ENCODE results near the gene TBXAS1.

Gene TBXAS1

DNA sequence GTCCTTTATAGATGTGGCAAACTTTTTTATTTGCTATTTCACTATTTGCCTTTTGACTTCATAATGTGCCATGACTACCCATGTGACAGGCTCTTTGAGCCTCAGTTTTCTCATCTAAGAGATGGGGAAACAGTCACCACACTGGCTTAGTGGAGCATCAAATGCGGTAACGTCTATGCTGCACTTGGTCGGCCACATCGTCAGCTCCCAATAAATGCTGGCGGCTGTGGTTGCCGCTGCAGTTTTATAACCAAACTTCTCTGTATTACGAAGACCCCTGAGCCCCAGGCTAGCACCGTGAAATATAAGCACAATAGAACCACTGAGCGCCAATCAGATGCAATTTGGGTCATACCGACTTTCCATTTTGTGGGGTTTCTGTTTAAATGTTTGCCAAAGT, 177.5 kb downstream of the TBXAS1 start:
- Histone ChIP-seq H3K4me3 (ENCODE audit: severe bottlenecking) (no peak overlapping the region), H3K27ac (ENCODE audit: poor library complexity, severe bottlenecking) (no peak overlapping the region), H3K4me1 (ENCODE audit: insufficient read depth, poor library complexity, severe bottlenecking) (peaks cover 3% of the 10 kb centered on the region), H3K36me3 (ENCODE audit: low read depth) (no peaks in the 10 kb centered on the region), H3K27me3 (ENCODE audit: insufficient read depth, poor library complexity, severe bottlenecking) (no peaks in the 10 kb centered on the region), H3K9me3 (ENCODE audit: severe bottlenecking) (no peaks in the 10 kb centered on the region)
- TF ChIP-seq, protein P1, sequence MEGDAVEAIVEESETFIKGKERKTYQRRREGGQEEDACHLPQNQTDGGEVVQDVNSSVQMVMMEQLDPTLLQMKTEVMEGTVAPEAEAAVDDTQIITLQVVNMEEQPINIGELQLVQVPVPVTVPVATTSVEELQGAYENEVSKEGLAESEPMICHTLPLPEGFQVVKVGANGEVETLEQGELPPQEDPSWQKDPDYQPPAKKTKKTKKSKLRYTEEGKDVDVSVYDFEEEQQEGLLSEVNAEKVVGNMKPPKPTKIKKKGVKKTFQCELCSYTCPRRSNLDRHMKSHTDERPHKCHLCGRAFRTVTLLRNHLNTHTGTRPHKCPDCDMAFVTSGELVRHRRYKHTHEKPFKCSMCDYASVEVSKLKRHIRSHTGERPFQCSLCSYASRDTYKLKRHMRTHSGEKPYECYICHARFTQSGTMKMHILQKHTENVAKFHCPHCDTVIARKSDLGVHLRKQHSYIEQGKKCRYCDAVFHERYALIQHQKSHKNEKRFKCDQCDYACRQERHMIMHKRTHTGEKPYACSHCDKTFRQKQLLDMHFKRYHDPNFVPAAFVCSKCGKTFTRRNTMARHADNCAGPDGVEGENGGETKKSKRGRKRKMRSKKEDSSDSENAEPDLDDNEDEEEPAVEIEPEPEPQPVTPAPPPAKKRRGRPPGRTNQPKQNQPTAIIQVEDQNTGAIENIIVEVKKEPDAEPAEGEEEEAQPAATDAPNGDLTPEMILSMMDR (IDR thresholded peaks at IDR 0.05; ENCODE audit: poor library complexity, severe bottlenecking), result no peak
- ATAC-seq (ENCODE audit: low read depth) (no peak), DNase-seq (ENCODE audit: low spot score) (no peak)

DNA sequence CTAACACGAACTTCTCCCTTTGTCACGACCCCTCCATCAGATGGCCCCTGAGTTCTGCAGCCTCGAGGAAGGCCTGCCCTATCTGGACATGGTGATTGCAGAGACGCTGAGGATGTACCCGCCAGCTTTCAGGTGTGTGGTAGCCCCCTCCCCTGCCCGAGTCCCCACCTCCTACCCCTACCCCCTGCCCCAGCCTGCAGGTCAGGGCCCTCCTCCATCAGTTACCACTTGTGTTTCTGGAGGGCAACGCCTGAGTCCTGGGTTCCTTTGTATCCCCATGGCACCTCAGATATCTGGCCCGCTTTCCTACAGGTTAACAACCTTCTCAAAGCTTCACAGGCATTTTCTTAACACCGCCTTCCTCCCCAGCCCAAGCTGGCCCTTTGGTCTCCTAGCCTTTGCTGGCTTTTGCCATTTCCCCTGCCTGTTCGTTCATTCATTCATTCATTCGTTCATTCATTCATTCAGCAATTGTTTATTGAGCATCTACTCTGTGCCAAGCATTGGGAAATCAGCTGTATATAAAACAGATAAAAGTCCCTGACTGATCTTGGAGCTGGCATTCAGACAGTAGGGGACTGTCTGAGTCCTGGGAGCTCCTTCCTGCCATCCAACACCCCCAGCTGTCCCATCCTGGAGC, 178.1 kb downstream of the TBXAS1 start:
- H3K27ac ChIP-seq (ENCODE audit: poor library complexity, severe bottlenecking), result no peak overlapping the region
- no peaks in the 10 kb centered on the region for H3K27me3 ChIP-seq (ENCODE audit: insufficient read depth, poor library complexity, severe bottlenecking)
- ATAC-seq (ENCODE audit: low read depth), result no peak
- TF ChIP-seq, protein P1 (IDR thresholded peaks at IDR 0.05; ENCODE audit: poor library complexity, severe bottlenecking), result no peak
- no peaks in the 10 kb centered on the region for H3K36me3 ChIP-seq (ENCODE audit: low read depth)
- no peaks in the 10 kb centered on the region for H3K9me3 ChIP-seq (ENCODE audit: severe bottlenecking)
- no peak overlapping the region for H3K4me3 ChIP-seq (ENCODE audit: severe bottlenecking)
- peaks cover 3% of the 10 kb centered on the region for H3K4me1 ChIP-seq (ENCODE audit: insufficient read depth, poor library complexity, severe bottlenecking)
- no peak for DNase-seq (ENCODE audit: low spot score)

DNA sequence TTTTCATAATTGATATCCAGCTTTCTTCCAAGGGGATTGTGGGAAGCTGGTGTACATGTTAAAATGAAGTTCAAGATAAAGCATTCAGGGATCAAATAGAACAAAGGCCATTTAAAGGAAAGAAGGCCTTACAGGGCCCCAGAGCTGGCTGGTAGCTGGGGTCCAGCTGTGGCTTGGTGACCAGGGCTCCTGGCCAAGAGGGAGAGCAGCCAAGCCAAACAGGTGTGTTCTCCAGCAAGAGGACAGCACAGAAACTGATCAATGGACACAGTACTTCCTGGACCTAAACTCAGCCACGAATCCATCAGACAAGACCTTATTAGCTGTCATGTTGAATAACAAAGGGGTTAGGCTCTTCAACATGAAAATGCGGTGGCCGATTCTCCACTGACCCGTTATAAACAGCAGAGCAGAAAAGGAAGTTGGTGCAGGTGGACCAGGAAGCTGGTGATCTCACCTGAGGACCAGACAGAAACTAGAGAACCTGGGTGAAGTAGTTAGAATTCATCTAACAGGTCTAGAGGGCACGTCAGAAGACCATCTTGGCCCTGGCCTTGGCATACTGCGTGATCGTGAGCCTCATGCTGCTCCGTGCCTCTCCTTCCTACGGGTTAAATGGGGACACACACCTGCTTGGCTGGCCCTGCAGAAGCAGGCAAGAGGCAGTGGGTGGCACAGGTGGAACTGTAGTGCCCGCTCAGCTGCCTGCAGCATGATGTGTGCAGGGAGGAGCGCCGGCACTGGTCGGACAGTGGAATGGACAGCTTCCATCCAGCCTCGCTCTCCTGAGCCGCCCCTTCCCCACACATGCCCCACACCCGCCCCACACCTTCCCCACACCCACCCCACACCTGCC, 179.9 kb downstream of the TBXAS1 start:
- Histone ChIP-seq H3K4me3 (ENCODE audit: severe bottlenecking) (no peak overlapping the region), H3K36me3 (ENCODE audit: low read depth) (no peaks in the 10 kb centered on the region), H3K27me3 (ENCODE audit: insufficient read depth, poor library complexity, severe bottlenecking) (no peaks in the 10 kb centered on the region), H3K4me1 (ENCODE audit: insufficient read depth, poor library complexity, severe bottlenecking) (no peaks in the 10 kb centered on the region), H3K9me3 (ENCODE audit: severe bottlenecking) (no peaks in the 10 kb centered on the region), H3K27ac (ENCODE audit: poor library complexity, severe bottlenecking) (no peak overlapping the region)
- DNase-seq (ENCODE audit: low spot score) (no peak), ATAC-seq (ENCODE audit: low read depth) (no peak)
- TF ChIP-seq, protein P1 (IDR thresholded peaks at IDR 0.05; ENCODE audit: poor library complexity, severe bottlenecking), result no peak

DNA sequence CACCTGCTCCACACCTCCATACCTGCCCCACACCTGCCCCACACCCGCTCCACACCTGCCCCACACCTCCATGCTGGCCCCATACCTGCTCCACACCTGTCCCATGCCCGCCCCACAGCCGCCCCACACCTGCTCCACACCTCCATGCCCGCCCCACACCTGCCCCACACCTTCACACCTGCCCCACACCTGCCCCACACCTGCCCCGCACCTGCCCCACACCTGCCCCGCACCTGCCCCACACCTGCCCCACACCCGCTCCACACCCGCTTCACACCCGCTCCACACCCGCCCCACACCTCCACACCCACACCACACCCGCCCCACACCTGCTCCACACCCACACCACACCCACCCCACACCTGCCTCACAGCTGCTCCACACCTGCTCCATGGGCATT, 180.7 kb downstream of the TBXAS1 start:
- Histone ChIP-seq H3K36me3 (ENCODE audit: low read depth) (no peaks in the 10 kb centered on the region), H3K4me3 (ENCODE audit: severe bottlenecking) (no peak overlapping the region), H3K9me3 (ENCODE audit: severe bottlenecking) (no peaks in the 10 kb centered on the region), H3K27me3 (ENCODE audit: insufficient read depth, poor library complexity, severe bottlenecking) (no peaks in the 10 kb centered on the region), H3K27ac (ENCODE audit: poor library complexity, severe bottlenecking) (no peak overlapping the region), H3K4me1 (ENCODE audit: insufficient read depth, poor library complexity, severe bottlenecking) (no peaks in the 10 kb centered on the region)
- ATAC-seq (ENCODE audit: low read depth) (no peak), DNase-seq (ENCODE audit: low spot score) (no peak)
- TF ChIP-seq, protein P1 (IDR thresholded peaks at IDR 0.05; ENCODE audit: poor library complexity, severe bottlenecking), result no peak

Measured in RWPE2 (cell line).